ENCODE results near the gene TMIGD2.
"Not testable (repeated sequence)": the region's sequence is repeated elsewhere in the genome, so short reads cannot be mapped to it uniquely, and the experiment has no call there.

The TMIGD2 gene, protein sequence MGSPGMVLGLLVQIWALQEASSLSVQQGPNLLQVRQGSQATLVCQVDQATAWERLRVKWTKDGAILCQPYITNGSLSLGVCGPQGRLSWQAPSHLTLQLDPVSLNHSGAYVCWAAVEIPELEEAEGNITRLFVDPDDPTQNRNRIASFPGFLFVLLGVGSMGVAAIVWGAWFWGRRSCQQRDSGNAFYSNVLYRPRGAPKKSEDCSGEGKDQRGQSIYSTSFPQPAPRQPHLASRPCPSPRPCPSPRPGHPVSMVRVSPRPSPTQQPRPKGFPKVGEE

DNA sequence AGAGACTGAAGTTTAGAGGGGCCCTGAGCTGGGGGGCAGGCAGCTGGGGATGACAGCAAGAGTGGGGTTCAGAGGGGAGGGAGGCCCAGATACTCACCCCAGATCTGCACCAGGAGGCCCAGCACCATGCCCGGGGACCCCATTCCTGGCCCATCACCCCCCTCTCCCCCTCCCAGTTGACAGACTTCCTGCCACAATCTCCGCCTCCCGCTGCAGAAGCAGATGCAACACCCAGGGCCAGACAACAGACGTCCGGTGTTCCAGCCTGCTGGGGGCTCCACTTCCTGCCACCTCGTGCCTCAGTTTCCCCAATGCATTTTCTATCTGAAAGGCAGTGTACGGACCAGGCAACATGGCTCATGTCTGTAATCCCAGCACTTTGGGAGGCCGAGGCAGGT lies at the start of gene TMIGD2:
Gene TMIGD2, minus strand, starts transcription at position 147 of the 398 bp plus-strand sequence. Its CDS starts 4 bp downstream, at position 143.
- DNase-seq (ENCODE audit: low read depth in 3 of 3), result no peak

DNA sequence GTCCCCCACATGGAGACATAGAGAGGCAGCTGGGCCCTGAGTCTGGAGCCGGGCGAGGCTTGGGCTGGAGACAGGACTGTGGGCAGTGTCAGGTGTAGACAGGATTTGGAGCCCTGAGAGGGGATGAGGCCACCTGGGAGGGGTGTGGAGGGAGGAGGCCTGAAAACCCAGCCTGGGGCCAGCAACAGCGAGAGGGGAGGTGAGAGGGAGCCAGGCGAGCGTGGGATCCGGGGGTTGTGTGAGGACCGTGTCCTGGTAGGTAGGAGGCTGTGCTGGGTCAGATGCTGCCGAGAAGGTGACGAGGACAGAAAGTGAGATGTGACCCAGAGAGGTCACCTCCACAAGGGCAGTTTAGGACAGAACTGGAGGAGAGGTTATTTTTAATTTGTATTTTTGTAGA lies 48.5 kb upstream of the TMIGD2 start:
- no peak for DNase-seq (ENCODE audit: low read depth in 3 of 3)

DNA sequence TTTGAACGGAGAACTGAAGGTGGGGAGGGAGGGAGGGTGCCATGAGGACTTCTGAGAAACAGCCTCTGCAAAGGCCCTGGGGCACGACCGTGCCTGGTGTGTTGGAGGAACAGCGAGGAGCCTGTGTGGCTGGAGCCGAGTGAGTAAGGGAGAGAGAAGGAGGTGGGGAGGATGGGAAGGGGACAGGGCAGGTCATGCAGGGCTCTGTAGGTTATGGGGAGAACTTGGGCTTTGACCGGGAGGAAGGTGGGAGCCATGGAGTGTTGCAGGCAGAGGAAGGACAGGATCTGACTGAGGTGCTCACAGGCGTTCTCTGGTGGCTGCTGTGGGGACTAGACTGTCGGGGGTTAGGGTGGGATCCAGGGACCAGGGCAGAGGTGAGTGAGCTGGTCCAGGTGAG lies 47.9 kb upstream of the TMIGD2 start:
- no peak for DNase-seq (ENCODE audit: low read depth in 3 of 3)

DNA sequence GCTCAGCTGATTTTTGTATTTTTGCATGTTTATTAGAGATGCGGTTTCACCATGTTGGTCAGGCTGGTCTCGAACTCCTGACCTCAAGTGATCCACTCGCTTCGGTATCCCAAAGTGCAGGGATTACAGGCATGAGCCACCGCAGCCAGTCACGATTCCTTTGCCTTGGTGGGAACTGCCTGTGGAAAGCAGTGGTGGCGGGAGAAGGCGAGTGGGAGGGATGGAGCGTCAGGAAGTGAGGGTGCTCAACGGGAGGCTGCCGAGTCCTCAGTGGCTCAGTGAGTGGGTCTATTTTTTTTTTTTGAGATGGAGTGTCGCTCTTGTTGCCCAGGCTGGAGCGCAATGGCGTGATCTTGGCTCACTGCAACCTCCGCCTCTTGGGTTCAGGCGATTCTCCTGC lies 47.0 kb upstream of the TMIGD2 start:
- not testable (repeated sequence) for DNase-seq (ENCODE audit: low read depth in 3 of 3)

DNA sequence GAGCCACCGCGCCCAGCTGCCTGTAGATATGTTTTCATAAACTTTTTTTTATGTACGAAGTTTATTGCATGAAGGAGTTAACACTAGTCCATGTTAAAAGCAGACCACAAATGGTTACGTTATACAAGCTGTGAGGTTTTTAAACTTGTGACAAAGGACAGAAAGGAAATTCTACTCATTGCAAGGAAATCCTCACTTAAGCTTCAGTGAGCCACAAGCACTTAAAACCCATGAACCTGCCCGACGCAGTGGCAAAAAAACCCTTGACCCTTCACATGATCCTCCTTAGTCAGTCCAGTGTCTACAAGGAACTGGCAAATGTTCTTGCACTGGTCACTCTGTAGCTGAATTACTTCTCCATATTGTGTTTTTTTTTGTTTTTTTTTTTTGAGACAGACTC lies 45.3 kb upstream of the TMIGD2 start:
- no peak for DNase-seq (ENCODE audit: low read depth in 3 of 3)

DNA sequence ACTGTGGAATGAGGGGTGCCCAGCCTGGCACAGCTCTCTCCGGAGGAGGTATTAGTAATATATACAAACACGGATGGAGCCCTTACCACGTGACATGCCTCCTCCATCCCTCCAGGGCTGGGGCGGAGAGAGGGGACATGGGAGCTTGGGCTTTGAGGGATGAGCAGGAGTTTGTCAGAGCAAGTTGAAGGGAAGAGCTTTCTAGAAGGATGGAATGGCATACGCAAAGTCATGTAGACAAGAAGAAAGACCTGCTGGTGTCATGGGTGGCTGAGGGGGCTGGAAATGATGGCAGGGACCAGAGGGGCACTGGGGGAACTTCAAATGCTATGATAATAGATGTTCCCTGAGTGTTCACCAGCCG lies 43.8 kb upstream of the TMIGD2 start:
- no peak for DNase-seq (ENCODE audit: low read depth in 3 of 3)

DNA sequence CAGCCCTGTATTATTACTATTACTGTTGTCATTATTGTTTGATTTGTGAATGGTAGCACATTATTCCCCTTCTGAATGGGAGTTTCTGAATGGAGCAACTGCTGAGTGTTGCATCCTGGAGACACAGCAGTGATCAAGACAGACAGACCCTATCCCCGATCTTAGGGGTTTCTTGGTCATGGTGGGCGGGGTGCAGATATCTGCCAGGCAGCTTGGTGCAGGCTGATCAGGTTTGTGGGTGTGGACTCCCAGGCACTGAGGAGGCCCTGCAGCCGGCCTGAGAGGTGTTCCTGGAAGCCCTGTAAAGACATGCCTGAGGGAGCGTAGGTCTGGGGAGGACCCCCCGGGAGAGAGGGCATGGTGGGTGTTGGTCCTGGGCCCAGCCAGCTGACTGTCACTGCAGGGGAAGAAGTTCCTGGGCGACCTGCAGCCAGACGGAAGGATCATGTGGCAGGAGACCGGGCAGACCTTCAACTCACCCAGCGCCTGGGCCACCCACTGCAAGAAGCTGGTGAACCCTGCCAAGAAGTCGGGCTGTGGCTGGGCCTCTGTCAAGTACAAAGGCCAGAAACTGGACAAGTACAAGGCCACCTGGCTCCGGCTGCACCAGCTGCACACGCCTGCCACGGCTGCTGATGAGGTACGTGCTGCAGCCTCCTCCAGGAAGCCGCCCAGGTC lies 43.3 kb upstream of the TMIGD2 start:
- DNase-seq (ENCODE audit: low read depth in 3 of 3), result no peak

DNA sequence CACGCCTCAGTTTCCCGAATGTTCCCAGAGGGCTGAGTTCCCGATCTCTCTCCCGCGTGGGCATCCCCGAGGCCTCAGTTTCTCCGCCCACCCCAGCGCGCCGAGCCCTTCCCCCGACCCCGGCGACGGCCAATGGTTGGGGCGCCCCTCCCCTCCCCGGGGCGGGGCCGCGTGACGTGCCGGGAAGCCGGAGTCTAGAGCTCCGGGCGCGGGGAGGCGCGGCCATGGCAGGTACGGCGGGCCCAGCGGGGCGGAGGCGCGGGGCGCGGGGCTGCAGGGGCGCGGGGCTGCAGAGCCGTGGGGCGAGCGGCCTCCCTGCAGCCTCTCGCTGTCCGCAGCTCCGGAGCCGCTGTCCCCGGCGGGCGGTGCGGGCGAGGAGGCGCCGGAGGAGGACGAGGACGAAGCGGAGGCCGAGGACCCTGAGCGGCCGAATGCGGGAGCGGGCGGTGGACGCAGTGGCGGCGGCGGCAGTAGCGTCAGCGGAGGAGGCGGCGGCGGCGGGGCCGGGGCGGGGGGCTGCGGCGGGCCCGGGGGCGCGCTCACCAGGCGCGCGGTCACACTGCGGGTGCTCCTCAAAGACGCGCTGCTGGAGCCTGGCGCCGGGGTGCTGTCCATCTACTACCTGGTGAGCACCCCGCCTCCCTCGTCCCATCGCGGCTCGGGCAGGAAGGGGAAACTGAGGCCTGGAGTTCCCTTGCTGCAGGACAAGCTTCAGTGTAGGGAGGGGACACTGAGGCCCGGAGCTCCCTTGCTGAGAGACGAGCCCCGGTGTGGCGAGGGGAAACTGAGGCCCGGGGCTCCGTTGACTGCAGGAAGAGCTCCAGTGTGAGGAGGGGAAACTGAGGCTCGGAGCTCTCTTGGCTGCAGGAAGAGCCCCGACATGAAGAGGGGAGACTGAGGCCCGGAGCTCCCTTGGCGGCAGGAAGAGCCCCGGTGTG lies 41.5 kb upstream of the TMIGD2 start, which contains the start of gene MPND:
Gene MPND, plus strand, starts transcription at position 193 of the 938 bp plus-strand sequence. Its CDS starts 32 bp downstream, at position 225.
- peak; percentile 82 to 94 (median 90) for DNase-seq (ENCODE audit: low read depth in 3 of 3)

DNA sequence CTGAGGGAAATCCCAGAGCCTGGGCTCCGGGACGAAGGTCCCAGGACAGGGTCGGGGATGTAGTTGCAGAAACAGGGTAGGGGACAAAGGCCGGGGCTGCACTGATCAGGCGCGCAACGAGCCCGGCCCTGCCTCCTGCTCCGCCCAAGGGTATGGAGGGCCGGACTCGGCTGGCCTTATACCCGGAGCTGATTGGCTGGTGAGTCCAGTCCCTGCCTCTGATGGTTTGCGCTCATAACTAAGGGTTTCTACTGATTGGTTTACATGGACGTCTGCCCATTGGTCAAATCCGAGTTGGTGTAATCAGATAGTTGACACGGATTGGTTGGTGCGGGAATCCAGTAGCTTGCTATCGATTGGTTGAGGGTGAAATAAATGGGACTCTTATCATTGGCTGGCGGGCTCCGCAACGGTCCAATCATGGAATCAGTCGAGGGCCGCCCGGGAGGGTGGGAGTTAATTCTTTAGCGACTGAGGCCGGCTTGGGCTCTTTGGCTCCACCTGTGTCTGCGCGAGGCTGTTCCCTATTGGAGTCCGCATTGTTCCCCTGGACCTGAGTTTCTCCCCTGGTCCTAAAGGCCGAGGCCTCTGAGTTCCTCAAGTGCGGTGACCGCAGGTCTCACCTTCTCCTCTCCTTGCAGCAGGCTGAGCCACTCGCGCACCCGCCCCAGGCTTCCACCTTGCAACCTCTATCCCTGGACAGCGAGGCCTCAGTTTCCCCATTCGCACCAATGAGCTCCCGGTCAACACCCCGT lies 40.6 kb upstream of the TMIGD2 start:
- peak; percentile 80 to 92 (median 87) for DNase-seq (ENCODE audit: low read depth in 3 of 3)

DNA sequence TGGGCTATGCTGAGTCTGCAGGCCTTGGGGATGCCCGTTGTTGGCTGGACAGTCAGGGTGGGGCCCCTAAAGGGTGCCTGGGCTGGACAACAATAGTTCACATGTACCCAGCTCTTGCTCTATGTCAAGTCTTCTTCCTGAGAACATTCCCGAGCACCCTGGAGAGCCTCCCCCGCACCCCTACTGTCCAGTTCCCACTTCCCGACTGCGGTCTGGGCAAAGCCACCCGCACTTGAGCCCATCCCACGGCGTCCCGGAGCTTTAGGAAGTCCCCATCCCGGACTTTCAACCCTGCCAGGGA lies 40.1 kb upstream of the TMIGD2 start:
- DNase-seq (ENCODE audit: low read depth in 3 of 3), result no peak

DNA sequence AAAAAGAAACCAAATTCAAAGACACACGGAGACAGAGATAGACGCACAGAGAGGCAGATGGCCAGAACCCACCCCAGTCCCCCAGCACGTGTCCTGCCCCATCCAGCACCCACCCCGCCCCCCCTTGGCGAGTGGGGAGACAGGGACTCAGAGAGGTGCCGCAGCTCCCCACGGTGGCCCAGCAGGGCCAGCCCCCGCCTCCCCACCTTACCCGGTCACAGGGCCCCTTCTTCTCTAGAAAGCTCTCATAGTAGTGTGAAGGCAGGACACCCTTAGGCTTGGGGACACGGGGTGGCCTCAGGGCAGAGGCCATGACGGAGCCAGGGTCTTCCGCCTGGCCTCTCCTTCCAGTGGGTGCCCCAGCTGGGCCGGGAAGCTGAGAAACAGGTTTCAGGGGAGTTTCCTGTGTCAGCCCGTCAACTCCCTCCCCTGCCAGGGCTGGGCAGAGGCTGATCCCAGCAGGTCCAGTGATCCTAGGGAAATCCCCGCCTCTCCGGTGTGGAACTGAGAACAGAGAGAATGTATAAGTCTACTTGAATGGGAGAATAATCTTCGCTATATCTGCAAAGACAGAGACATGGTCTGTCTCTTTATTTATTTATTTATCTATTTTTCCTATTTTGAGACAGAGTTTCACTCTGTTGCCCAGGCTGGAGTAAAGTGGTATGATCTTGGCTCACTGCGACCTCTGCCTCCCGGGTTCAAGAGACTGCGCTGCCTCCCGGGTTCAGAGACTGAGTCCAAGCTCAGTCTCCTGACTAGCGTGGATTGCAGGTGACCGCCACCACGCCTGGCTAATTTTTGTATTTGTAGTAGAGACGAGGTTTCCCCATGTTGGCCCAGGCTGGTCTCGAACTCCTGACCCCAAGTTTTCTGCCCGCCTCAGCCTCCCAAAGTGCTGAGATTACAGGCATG lies 36.5 kb upstream of the TMIGD2 start, which contains the start of gene STAP2:
Gene STAP2, minus strand, starts transcription at position 387 of the 915 bp plus-strand sequence. Its CDS starts 74 bp downstream, at position 313.
- no peak for DNase-seq (ENCODE audit: low read depth in 3 of 3)

DNA sequence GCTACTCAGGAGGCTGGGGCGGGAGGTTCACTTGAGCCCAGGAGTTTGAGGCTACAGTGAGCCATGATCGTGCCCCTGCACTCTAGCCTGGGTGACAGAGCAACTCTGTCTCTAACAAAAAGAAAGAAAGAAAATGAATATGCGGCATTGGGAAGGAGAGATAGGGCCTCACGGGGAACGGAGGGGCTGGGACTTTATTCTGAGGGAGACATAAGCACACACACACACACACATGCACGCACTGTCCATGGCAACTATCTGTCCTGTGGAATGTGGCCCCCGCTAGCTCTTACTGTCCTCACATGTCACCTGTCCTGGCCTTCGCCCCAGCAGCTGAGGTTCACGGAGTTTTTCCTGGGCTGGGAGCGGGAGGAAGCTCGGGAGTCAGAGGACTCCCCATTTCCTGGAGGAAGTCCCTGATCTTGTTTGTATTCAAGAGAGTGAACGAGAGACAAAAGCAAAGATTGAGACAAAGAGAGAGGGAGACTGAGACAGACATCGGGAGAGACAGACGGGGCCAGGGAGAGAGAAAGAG lies 35.8 kb upstream of the TMIGD2 start:
- no peak for DNase-seq (ENCODE audit: low read depth in 3 of 3)

DNA sequence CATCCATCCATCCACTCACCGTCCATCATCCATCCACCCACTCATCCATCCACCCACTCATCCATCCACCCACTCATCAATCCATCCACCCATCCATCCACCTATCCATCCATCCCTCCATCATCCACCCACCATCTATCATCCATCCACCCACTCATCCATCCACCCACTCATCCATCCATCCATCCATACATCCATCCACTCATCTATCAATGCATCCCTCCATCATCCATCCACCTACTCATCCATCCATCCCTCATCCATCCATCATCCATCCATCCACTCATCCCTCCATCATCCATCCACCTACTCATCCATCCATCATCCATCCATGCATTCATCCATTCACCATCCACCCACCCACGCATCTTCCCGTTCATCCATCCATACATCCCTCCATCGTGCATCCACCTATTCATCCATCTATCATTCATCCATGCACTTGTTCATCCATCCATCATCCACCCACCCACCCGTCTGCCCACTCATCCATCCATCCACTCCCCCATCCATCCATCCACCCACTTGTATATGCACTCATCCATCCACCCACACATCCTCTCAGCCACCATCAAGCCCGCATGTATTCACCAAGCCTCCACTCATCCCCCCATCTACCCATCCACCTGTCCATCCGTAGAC lies 32.9 kb upstream of the TMIGD2 start:
- DNase-seq (ENCODE audit: low read depth in 3 of 3), result no peak

DNA sequence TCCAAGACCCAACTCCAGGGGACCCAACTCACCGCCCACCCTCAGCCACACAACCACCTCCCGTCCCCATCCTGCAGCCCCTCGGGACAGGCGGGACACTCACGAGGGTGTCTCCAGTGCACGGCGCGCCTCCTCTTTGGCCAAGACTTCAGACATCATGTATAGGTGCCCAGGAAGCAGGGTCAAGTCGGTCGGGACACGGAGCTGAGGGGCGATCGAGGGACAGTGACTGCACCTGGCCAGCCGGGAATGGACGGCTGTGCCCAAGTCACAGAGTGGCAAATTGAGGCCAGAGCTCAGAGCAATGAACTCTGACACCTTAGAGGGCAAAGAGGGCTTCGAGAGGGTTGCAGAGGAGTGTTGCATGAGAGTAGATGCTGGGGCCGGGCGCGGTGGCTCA lies 27.7 kb upstream of the TMIGD2 start:
- no peak for DNase-seq (ENCODE audit: low read depth in 3 of 3)

DNA sequence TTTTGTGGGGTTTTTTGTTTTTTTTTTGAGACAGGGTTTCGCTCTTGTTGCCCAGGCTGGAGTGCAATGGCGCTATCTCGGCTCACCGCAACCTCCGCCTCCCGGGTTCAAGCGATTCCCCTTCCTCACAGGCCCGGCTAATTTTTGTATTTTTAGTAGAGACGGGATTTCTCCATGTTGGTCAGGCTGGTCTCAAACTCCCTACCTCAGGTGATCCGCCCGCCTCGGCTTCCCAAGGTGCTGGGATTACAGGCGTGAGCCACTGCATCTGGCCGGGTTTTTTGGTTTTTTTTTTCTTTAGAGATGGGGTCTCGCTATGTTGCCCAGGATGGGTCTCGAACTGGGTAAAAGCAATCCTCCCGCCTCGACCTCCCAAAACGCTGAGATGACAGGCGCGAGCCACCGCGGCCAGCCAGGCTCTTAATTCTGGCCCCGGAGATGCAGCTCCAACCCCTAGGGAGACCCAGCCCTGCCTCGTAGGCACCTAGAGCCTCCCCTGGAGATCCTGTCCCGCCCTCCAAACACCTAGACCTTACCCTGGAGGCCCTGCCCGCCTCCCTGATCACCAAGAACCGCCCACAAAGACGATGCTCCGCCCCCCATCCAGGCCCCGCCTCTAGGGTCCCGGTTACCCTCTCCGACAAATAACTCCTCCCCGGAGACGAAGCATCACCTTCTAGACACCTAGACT lies 26.9 kb upstream of the TMIGD2 start:
- DNase-seq (ENCODE audit: low read depth in 3 of 3), result peak in 2 of 3 donors; percentile 57

DNA sequence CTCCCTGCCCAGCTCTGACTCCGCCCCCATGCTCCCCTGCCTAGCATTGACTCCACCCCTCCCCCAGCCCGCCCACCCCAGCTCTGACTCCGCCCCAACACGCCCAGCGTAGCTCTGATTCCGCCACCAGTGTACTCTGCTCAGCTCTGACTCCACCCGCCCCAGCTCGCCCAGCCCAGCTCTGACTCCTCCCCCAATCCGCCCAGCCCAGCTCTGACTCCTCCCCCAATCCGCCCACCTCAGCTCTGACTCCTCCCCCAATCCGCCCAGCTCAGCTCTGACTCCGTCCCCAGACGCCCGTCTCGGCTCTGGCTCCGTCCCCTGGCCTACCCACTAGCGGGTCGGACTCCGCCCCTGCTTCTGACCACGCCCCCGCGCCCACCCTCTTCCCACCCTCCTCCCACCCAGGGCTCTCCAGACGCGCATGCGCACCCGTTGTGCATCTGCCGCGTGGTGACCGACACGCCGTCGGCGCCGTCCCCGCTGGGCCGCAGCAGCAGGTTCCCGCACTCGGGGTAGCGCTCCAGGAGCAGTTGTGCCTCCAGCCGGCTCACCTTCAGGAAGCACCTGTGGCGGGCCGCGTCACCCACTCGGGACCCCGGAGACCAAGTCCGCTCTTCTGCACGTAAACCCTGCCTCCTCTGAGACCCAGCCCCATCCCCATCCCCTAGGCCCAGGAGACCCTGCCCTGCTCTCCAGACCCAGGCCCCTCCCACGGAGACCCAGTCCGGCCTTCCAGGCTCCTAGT lies 26.2 kb upstream of the TMIGD2 start:
- DNase-seq (ENCODE audit: low read depth in 3 of 3), result peak; percentile 91 to 98 (median 98)

DNA sequence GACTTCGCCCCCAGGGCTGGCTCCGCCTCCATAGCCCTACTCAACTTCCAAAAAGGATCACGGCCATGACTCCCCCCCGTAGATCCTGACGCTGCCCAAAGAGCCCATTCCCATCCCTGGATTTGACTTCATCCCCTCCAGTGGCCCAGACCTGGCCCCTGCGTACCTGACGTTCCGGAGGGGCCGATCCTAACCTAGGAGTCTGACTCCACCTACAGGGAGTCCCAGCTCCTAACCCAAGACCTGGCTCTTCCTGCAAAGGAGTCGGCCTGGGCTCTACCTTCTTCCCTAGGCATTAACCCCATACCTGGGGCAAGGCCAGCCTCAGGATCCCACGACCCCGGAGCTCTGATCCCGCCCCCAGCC lies 25.7 kb upstream of the TMIGD2 start:
- no peak for DNase-seq (ENCODE audit: low read depth in 3 of 3)

DNA sequence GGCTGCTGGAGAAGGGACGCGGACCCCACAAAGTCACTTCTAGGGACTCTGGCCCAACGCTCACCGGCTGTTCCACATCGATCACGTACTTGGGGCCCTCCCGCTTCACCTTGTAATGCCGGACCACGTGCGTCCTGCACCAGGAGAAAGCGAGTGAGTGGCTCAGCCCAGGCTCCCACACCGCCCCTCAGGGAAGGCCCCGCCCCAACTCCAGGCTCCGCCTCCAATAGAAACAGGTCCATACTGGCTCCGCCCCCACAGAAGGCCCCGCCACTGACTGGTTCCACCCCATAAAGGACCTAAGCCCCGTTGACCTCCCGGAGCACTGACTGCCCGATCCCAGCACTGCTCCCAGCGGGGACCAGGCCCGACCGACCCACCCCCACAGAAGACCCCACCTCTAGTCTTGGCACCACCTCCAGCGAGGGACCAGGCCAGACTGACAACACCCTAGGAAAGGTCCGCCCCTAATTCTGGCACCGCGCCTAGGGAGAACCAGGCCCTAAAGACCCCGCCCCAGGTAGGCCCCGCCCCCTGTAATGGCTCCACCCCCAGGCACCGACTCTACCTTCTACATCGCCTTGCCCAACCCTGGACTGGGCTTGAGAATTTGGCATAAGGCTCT lies 25.2 kb upstream of the TMIGD2 start:
- peak in 2 of 3 donors; percentile 79 to 90 for DNase-seq (ENCODE audit: low read depth in 3 of 3)

All from stimulated activated CD4-positive, alpha-beta T cell treated with anti-CD3 and anti-CD28 coated beads, TNF-alpha, amount 100 ng/mL, for 48 hours (primary cell).